HEK293 (cell line): Measurements from ENCODE around the gene MMP28.

ENCODE experiments used
- BCL11B ChIP-seq: fragments of 450-650 bp; formaldehyde crosslinking; IDR thresholded peaks from 2 replicates; pipeline ENCODE4 v1.5.1; 2016; ENCODE audit warnings: low read depth, missing biosample characterization, missing genetic modification characterization
- OSR2 ChIP-seq: fragments of 450-650 bp; formaldehyde crosslinking; IDR thresholded peaks from 2 replicates; pipeline ENCODE4 v1.5.1; 2016; ENCODE audit warnings: missing biosample characterization, missing genetic modification characterization
- OVOL3 ChIP-seq: fragments of 450-650 bp; formaldehyde crosslinking; IDR thresholded peaks from 2 replicates; pipeline ENCODE4 v1.5.1; 2016; ENCODE audit warnings: missing biosample characterization, missing genetic modification characterization
- PRDM1 ChIP-seq: fragments of 450-650 bp; formaldehyde crosslinking; IDR thresholded peaks from 2 replicates; pipeline ENCODE4; 2016; ENCODE audit warnings: missing biosample characterization, missing genetic modification characterization
- RBAK ChIP-seq: fragments of 450-650 bp; formaldehyde crosslinking; IDR thresholded peaks from 2 replicates; pipeline ENCODE4 v1.5.1; 2016; ENCODE audit warnings: missing biosample characterization, missing genetic modification characterization
- SCRT1 ChIP-seq: fragments of 450-650 bp; formaldehyde crosslinking; IDR thresholded peaks from 2 replicates; pipeline ENCODE4 v1.5.1; 2016; ENCODE audit warnings: missing biosample characterization, missing genetic modification characterization, borderline replicate concordance
- ZNF112 ChIP-seq: fragments of 450-650 bp; formaldehyde crosslinking; IDR thresholded peaks from 2 replicates; pipeline ENCODE4 v1.5.0; 2017; ENCODE audit warnings: missing biosample characterization, missing genetic modification characterization
- ZNF211 ChIP-seq: fragments of 450-650 bp; formaldehyde crosslinking; IDR thresholded peaks from 2 replicates; pipeline ENCODE4 v1.5.1; 2016; ENCODE audit warnings: low read depth, missing biosample characterization, missing genetic modification characterization
- ZNF23 ChIP-seq: fragments of 450-650 bp; formaldehyde crosslinking; IDR thresholded peaks from 2 replicates; pipeline ENCODE4 v1.5.1; 2016; ENCODE audit warnings: missing biosample characterization, missing genetic modification characterization, borderline replicate concordance
- ZNF292 ChIP-seq: fragments of 450-650 bp; formaldehyde crosslinking; IDR thresholded peaks from 2 replicates; pipeline ENCODE4 v1.5.1; 2016; ENCODE audit warnings: low read depth, missing biosample characterization, missing genetic modification characterization, borderline replicate concordance
- ZNF335 ChIP-seq: fragments of 450-650 bp; formaldehyde crosslinking; conservative IDR thresholded peaks from 2 replicates; pipeline ENCODE4 v1.5.1; 2016; ENCODE audit warnings: missing biosample characterization, missing genetic modification characterization
- ZNF433 ChIP-seq: fragments of 450-650 bp; formaldehyde crosslinking; IDR thresholded peaks from 2 replicates; pipeline ENCODE4 v1.5.1; 2016; ENCODE audit warnings: missing biosample characterization, missing genetic modification characterization, low read depth
- ZNF473 ChIP-seq: fragments of 450-650 bp; formaldehyde crosslinking; IDR thresholded peaks from 2 replicates; pipeline ENCODE4 v1.5.1; 2017; ENCODE audit warnings: missing biosample characterization, missing genetic modification characterization
- ZNF510 ChIP-seq: fragments of 450-650 bp; formaldehyde crosslinking; IDR thresholded peaks from 2 replicates; pipeline ENCODE4 v1.5.1; 2018; ENCODE audit warnings: mild to moderate bottlenecking, missing genetic modification characterization, missing biosample characterization; ENCODE audit not compliant: insufficient replicate concordance
- ZNF548 ChIP-seq: fragments of 450-650 bp; formaldehyde crosslinking; IDR thresholded peaks from 2 replicates; pipeline ENCODE4 v1.5.1; 2016; ENCODE audit warnings: missing biosample characterization, missing genetic modification characterization
- ZNF768 ChIP-seq: fragments of 450-650 bp; formaldehyde crosslinking; IDR thresholded peaks from 2 replicates; pipeline ENCODE4 v1.5.1; 2018; ENCODE audit warnings: missing biosample characterization, mild to moderate bottlenecking, missing genetic modification characterization
- TF ChIP-seq, protein P1 (sequence below): fragments of 450-650 bp; IDR thresholded peaks from 2 replicates; pipeline ENCODE4 v1.5.1; 2018; ENCODE audit warnings: missing biosample characterization, missing genetic modification characterization
- TF ChIP-seq, protein P2 (sequence below): fragments of 450-650 bp; formaldehyde crosslinking; IDR thresholded peaks from 2 replicates; pipeline ENCODE4 v1.5.1; 2016; ENCODE audit warnings: missing biosample characterization, missing genetic modification characterization
- TF ChIP-seq, protein P3 (sequence below): fragments of 450-650 bp; formaldehyde crosslinking; optimal IDR thresholded peaks from 2 replicates; pipeline ENCODE3; 2016; ENCODE audit warnings: missing biosample characterization, mild to moderate bottlenecking, missing genetic modification characterization
- TF ChIP-seq, protein P4 (sequence below): fragments of 450-650 bp; formaldehyde crosslinking; IDR thresholded peaks from 2 replicates; pipeline ENCODE4 v1.5.1; 2017; ENCODE audit warnings: missing biosample characterization, missing genetic modification characterization
- TF ChIP-seq, protein P5 (sequence below): fragments of 450-650 bp; formaldehyde crosslinking; conservative IDR thresholded peaks from 2 replicates; pipeline ENCODE4 v1.5.1; 2016; ENCODE audit warnings: low read depth, missing biosample characterization, missing genetic modification characterization
- TF ChIP-seq, protein P6 (sequence below): fragments of 450-650 bp; formaldehyde crosslinking; IDR thresholded peaks from 2 replicates; pipeline ENCODE4 v1.5.1; 2016; ENCODE audit warnings: missing biosample characterization, missing genetic modification characterization
- TF ChIP-seq, protein P7 (sequence below): fragments of 450-650 bp; formaldehyde crosslinking; IDR thresholded peaks from 2 replicates; pipeline ENCODE4 v1.5.1; 2017; ENCODE audit warnings: missing biosample characterization, missing genetic modification characterization

MMP28 gene

DNA sequence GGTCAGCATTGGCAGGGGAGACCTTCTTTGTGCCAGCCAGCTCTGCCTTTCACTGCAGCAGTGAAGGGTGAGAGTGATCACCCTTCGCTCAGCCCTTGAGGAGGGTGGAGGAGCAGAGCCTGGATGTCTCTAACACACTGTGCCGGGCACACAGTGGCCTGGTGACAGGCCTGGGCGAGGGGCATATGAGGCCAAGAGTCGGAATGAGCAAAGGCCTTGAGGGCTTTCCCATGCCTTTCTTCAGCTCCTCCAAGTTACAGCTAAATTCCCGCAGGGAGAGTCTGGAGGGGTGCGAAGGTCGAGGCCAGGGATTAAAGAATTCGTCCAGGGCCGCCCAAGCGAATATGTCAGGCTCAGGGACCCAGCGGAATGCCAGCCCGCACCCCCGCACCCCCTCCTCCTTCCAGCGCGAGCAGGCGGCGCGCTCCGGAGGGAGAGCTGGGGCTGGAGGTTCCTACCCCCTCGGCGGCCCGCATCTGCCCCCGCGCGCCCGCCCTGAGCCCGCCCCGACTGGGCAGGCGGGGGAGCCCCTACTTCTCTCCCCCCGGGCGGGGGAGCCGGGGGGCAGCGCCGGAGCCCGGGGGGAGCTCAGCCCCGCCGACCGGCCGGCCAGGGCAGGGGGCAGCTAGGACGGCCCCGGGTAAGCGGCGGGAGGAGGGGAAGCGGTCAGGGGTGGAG is 64.1 kb downstream of the MMP28 start, which contains the start of gene RASL10B (continued):
- TF ChIP-seq BCL11B (tag by site-specific recombination): peak; percentile 89
- TF ChIP-seq ZNF112 (tag by site-specific recombination): no peak
- no peak for TF ChIP-seq ZNF23 (tag by site-specific recombination)
- TF ChIP-seq, protein P1, sequence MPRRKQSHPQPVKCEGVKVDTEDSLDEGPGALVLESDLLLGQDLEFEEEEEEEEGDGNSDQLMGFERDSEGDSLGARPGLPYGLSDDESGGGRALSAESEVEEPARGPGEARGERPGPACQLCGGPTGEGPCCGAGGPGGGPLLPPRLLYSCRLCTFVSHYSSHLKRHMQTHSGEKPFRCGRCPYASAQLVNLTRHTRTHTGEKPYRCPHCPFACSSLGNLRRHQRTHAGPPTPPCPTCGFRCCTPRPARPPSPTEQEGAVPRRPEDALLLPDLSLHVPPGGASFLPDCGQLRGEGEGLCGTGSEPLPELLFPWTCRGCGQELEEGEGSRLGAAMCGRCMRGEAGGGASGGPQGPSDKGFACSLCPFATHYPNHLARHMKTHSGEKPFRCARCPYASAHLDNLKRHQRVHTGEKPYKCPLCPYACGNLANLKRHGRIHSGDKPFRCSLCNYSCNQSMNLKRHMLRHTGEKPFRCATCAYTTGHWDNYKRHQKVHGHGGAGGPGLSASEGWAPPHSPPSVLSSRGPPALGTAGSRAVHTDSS: no peak
- TF ChIP-seq ZNF211 (tag by site-specific recombination): no peak
- TF ChIP-seq ZNF548 (tag by site-specific recombination): no peak
- no peak for TF ChIP-seq ZNF510 (tag by site-specific recombination)
- no peak for TF ChIP-seq ZNF473 (tag by site-specific recombination)
- TF ChIP-seq, protein P2, sequence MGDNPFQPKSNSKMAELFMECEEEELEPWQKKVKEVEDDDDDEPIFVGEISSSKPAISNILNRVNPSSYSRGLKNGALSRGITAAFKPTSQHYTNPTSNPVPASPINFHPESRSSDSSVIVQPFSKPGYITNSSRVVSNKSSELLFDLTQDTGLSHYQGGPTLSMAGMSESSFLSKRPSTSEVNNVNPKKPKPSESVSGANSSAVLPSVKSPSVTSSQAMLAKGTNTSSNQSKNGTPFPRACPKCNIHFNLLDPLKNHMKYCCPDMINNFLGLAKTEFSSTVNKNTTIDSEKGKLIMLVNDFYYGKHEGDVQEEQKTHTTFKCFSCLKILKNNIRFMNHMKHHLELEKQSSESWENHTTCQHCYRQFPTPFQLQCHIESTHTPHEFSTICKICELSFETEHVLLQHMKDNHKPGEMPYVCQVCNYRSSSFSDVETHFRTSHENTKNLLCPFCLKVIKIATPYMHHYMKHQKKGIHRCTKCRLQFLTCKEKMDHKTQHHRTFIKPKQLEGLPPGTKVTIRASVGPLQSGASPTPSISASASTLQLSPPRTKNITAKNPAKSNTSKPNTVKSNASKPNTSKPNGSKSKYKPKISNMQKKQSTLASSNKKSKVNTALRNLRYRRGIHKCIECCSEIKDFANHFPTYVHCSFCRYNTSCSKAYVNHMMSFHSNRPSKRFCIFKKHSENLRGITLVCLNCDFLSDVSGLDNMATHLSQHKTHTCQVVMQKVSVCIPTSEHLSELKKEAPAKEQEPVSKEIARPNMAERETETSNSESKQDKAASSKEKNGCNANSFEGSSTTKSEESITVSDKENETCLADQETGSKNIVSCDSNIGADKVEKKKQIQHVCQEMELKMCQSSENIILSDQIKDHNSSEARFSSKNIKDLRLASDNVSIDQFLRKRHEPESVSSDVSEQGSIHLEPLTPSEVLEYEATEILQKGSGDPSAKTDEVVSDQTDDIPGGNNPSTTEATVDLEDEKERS (tag by site-specific recombination): no peak
- TF ChIP-seq, protein P3, sequence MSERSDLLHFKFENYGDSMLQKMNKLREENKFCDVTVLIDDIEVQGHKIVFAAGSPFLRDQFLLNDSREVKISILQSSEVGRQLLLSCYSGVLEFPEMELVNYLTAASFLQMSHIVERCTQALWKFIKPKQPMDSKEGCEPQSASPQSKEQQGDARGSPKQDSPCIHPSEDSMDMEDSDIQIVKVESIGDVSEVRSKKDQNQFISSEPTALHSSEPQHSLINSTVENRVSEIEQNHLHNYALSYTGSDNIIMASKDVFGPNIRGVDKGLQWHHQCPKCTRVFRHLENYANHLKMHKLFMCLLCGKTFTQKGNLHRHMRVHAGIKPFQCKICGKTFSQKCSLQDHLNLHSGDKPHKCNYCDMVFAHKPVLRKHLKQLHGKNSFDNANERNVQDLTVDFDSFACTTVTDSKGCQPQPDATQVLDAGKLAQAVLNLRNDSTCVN: peak; percentile 86
- TF ChIP-seq, protein P4, sequence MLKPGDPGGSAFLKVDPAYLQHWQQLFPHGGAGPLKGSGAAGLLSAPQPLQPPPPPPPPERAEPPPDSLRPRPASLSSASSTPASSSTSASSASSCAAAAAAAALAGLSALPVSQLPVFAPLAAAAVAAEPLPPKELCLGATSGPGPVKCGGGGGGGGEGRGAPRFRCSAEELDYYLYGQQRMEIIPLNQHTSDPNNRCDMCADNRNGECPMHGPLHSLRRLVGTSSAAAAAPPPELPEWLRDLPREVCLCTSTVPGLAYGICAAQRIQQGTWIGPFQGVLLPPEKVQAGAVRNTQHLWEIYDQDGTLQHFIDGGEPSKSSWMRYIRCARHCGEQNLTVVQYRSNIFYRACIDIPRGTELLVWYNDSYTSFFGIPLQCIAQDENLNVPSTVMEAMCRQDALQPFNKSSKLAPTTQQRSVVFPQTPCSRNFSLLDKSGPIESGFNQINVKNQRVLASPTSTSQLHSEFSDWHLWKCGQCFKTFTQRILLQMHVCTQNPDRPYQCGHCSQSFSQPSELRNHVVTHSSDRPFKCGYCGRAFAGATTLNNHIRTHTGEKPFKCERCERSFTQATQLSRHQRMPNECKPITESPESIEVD: no peak
- no peak for TF ChIP-seq RBAK
- no peak for TF ChIP-seq ZNF433
- TF ChIP-seq, protein P5, sequence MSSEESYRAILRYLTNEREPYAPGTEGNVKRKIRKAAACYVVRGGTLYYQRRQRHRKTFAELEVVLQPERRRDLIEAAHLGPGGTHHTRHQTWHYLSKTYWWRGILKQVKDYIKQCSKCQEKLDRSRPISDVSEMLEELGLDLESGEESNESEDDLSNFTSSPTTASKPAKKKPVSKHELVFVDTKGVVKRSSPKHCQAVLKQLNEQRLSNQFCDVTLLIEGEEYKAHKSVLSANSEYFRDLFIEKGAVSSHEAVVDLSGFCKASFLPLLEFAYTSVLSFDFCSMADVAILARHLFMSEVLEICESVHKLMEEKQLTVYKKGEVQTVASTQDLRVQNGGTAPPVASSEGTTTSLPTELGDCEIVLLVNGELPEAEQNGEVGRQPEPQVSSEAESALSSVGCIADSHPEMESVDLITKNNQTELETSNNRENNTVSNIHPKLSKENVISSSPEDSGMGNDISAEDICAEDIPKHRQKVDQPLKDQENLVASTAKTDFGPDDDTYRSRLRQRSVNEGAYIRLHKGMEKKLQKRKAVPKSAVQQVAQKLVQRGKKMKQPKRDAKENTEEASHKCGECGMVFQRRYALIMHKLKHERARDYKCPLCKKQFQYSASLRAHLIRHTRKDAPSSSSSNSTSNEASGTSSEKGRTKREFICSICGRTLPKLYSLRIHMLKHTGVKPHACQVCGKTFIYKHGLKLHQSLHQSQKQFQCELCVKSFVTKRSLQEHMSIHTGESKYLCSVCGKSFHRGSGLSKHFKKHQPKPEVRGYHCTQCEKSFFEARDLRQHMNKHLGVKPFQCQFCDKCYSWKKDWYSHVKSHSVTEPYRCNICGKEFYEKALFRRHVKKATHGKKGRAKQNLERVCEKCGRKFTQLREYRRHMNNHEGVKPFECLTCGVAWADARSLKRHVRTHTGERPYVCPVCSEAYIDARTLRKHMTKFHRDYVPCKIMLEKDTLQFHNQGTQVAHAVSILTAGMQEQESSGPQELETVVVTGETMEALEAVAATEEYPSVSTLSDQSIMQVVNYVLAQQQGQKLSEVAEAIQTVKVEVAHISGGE (tag by site-specific recombination): no peak; the same call in 1 of the 2 replicates
- peak; percentile 52 for TF ChIP-seq ZNF335 (tag by site-specific recombination)
- TF ChIP-seq SCRT1 (tag by site-specific recombination): no peak
- TF ChIP-seq OSR2 (tag by site-specific recombination): no peak
- TF ChIP-seq PRDM1 (tag by site-specific recombination): peak; percentile 83
- TF ChIP-seq, protein P6, sequence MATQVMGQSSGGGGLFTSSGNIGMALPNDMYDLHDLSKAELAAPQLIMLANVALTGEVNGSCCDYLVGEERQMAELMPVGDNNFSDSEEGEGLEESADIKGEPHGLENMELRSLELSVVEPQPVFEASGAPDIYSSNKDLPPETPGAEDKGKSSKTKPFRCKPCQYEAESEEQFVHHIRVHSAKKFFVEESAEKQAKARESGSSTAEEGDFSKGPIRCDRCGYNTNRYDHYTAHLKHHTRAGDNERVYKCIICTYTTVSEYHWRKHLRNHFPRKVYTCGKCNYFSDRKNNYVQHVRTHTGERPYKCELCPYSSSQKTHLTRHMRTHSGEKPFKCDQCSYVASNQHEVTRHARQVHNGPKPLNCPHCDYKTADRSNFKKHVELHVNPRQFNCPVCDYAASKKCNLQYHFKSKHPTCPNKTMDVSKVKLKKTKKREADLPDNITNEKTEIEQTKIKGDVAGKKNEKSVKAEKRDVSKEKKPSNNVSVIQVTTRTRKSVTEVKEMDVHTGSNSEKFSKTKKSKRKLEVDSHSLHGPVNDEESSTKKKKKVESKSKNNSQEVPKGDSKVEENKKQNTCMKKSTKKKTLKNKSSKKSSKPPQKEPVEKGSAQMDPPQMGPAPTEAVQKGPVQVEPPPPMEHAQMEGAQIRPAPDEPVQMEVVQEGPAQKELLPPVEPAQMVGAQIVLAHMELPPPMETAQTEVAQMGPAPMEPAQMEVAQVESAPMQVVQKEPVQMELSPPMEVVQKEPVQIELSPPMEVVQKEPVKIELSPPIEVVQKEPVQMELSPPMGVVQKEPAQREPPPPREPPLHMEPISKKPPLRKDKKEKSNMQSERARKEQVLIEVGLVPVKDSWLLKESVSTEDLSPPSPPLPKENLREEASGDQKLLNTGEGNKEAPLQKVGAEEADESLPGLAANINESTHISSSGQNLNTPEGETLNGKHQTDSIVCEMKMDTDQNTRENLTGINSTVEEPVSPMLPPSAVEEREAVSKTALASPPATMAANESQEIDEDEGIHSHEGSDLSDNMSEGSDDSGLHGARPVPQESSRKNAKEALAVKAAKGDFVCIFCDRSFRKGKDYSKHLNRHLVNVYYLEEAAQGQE (tag by site-specific recombination): no peak
- TF ChIP-seq ZNF768: no peak
- TF ChIP-seq, protein P7, sequence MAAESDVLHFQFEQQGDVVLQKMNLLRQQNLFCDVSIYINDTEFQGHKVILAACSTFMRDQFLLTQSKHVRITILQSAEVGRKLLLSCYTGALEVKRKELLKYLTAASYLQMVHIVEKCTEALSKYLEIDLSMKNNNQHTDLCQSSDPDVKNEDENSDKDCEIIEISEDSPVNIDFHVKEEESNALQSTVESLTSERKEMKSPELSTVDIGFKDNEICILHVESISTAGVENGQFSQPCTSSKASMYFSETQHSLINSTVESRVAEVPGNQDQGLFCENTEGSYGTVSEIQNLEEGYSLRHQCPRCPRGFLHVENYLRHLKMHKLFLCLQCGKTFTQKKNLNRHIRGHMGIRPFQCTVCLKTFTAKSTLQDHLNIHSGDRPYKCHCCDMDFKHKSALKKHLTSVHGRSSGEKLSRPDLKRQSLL (tag by site-specific recombination): no peak
- TF ChIP-seq ZNF292 (tag by site-specific recombination): no peak
- TF ChIP-seq OVOL3 (tag by site-specific recombination): no peak
